DND-41 (cell line): Measurements from ENCODE around the gene COL26A1.

ENCODE experiments used
- ATAC-seq: fragments of 200-7000 bp; cut with Tn5 transposase; 3 replicates; pipeline ENCODE4 v1.9.1; 2021; ENCODE audit warnings: low read depth; ENCODE audit not compliant: insufficient read depth
- DNase-seq: peaks from one replicate; pipeline ENCODE4 v3.0.0-alpha.2; 2020
- H2AFZ ChIP-seq: 2 replicates; pipeline ENCODE4 v1.6.0; 2012; ENCODE audit warnings: low read depth, low read length
- H3K27ac ChIP-seq: 2 replicates; pipeline ENCODE4 v1.5.1; 2012; ENCODE audit warnings: low read length, inconsistent platforms
- H3K27me3 ChIP-seq: fragments of 200-600 bp; sonication (generic); 2 replicates; pipeline ENCODE4 v1.6.0; 2012; ENCODE audit warnings: low read length, mild to moderate bottlenecking, inconsistent platforms; ENCODE audit not compliant: insufficient read depth, poor library complexity
- H3K36me3 ChIP-seq: 2 replicates; pipeline ENCODE4 v1.5.1; 2012; ENCODE audit warnings: low read length, inconsistent platforms; ENCODE audit not compliant: insufficient read depth
- H3K4me1 ChIP-seq: 2 replicates; pipeline ENCODE4 v1.5.1; 2012; ENCODE audit warnings: mild to moderate bottlenecking, low read length; ENCODE audit not compliant: insufficient read depth
- H3K4me2 ChIP-seq: 2 replicates; pipeline ENCODE4 v1.6.0; 2012; ENCODE audit warnings: mild to moderate bottlenecking, moderate library complexity, low read length, inconsistent platforms; ENCODE audit not compliant: insufficient read depth
- H3K4me3 ChIP-seq, 2 experiments: fragments of 200-600 bp in 1 of 2; shearing (Covaris generic) in 1 of 2; 2 replicates each; pipeline ENCODE4 v1.5.1; 2012 to 2016; ENCODE audit warnings: inconsistent platforms in 2 of 2, low read length in 2 of 2, mild to moderate bottlenecking in 2 of 2, low read depth in 1 of 2, moderate library complexity in 1 of 2
- H3K79me2 ChIP-seq: 2 replicates; pipeline ENCODE4 v1.6.0; 2012; ENCODE audit warnings: low read length, inconsistent platforms; ENCODE audit not compliant: insufficient read depth
- H3K9ac ChIP-seq: 2 replicates; pipeline ENCODE4 v1.6.0; 2012; ENCODE audit warnings: low read depth, mild to moderate bottlenecking, inconsistent platforms, low read length, moderate library complexity
- H3K9me3 ChIP-seq: 2 replicates; pipeline ENCODE4 v1.5.1; 2012; ENCODE audit warnings: low read length, moderate library complexity, mild to moderate bottlenecking, inconsistent platforms; ENCODE audit not compliant: insufficient read depth, severe bottlenecking
- H4K20me1 ChIP-seq: 2 replicates; pipeline ENCODE4 v1.6.0; 2012; ENCODE audit warnings: low read length; ENCODE audit not compliant: insufficient read depth
- EZH2 ChIP-seq: IDR thresholded peaks from 3 replicates; pipeline ENCODE4 v1.6.1; 2012; ENCODE audit warnings: borderline replicate concordance, low read depth, mild to moderate bottlenecking, moderate library complexity, low read length, inconsistent platforms; ENCODE audit not compliant: severe bottlenecking
- TF ChIP-seq, protein P1 (sequence below): IDR thresholded peaks from 2 replicates; pipeline ENCODE4 v1.5.1; 2012; ENCODE audit warnings: borderline replicate concordance, low read length, moderate library complexity, mild to moderate bottlenecking; ENCODE audit not compliant: poor library complexity, severe bottlenecking; ENCODE audit errors: extremely low read depth

Gene COL26A1

GRCh38 chr7:101588131-101588935 is 225.7 kb downstream of the COL26A1 start:
- no peaks in the 10 kb centered on the region for H3K4me1 ChIP-seq
- H2AFZ ChIP-seq = no peak overlapping the region
- DNase-seq = no peak
- no peaks in the 10 kb centered on the region for H3K9me3 ChIP-seq
- ATAC-seq = no peak
- H4K20me1 ChIP-seq = no peaks in the 10 kb centered on the region
- H3K27me3 ChIP-seq = peaks cover 2% of the 10 kb centered on the region
- no peak for TF ChIP-seq EZH2
- TF ChIP-seq, protein P1, sequence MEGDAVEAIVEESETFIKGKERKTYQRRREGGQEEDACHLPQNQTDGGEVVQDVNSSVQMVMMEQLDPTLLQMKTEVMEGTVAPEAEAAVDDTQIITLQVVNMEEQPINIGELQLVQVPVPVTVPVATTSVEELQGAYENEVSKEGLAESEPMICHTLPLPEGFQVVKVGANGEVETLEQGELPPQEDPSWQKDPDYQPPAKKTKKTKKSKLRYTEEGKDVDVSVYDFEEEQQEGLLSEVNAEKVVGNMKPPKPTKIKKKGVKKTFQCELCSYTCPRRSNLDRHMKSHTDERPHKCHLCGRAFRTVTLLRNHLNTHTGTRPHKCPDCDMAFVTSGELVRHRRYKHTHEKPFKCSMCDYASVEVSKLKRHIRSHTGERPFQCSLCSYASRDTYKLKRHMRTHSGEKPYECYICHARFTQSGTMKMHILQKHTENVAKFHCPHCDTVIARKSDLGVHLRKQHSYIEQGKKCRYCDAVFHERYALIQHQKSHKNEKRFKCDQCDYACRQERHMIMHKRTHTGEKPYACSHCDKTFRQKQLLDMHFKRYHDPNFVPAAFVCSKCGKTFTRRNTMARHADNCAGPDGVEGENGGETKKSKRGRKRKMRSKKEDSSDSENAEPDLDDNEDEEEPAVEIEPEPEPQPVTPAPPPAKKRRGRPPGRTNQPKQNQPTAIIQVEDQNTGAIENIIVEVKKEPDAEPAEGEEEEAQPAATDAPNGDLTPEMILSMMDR = no peak
- no peak overlapping the region for H3K9ac ChIP-seq
- H3K79me2 ChIP-seq = no peaks in the 10 kb centered on the region
- no peaks in the 10 kb centered on the region for H3K36me3 ChIP-seq
- no peak overlapping the region for H3K4me3 ChIP-seq
- H3K27ac ChIP-seq = no peak overlapping the region
- H3K4me2 ChIP-seq = no peak overlapping the region

GRCh38 chr7:101589052-101589451 is 226.4 kb downstream of the COL26A1 start:
- no peak for DNase-seq
- ATAC-seq = no peak

GRCh38 chr7:101589976-101590662 is 227.4 kb downstream of the COL26A1 start:
- TF ChIP-seq, protein P1 = no peak
- TF ChIP-seq EZH2 = no peak
- H3K36me3 ChIP-seq = no peaks in the 10 kb centered on the region
- ATAC-seq (no peak), DNase-seq (no peak)
- no peak overlapping the region for H3K9ac ChIP-seq
- no peak overlapping the region for H3K4me3 ChIP-seq
- no peak overlapping the region for H3K27ac ChIP-seq
- H3K79me2 ChIP-seq = no peaks in the 10 kb centered on the region
- H3K4me2 ChIP-seq = no peak overlapping the region
- no peak overlapping the region for H2AFZ ChIP-seq
- H4K20me1 ChIP-seq = no peaks in the 10 kb centered on the region
- no peaks in the 10 kb centered on the region for H3K4me1 ChIP-seq
- no peaks in the 10 kb centered on the region for H3K9me3 ChIP-seq
- peaks cover 8% of the 10 kb centered on the region for H3K27me3 ChIP-seq

More at GRCh38 chr7:101589052-101589451, 226.4 kb downstream of the COL26A1 start:
- H3K27ac ChIP-seq = no peak overlapping the region
- H3K4me2 ChIP-seq = no peak overlapping the region
- H3K9me3 ChIP-seq = no peaks in the 10 kb centered on the region
- H3K4me1 ChIP-seq = no peaks in the 10 kb centered on the region
- TF ChIP-seq EZH2 = no peak
- TF ChIP-seq, protein P1 = peak; percentile 6
- no peak overlapping the region for H3K9ac ChIP-seq
- H3K36me3 ChIP-seq = no peaks in the 10 kb centered on the region
- H3K4me3 ChIP-seq = no peak overlapping the region
- H3K27me3 ChIP-seq = peaks cover 8% of the 10 kb centered on the region
- no peaks in the 10 kb centered on the region for H3K79me2 ChIP-seq
- H2AFZ ChIP-seq = no peak overlapping the region
- H4K20me1 ChIP-seq = no peaks in the 10 kb centered on the region
